D341Med (cell line): ENCODE measurements around the gene MAP3K9.

Source experiments
- DNase-seq: peaks from one replicate; pipeline ENCODE4 v3.0.0; 2012; ENCODE audit warnings: low spot score

The MAP3K9 gene

GRCh38 chr14:70821584-70822529 is 12.5 kb upstream of the MAP3K9 start:
- DNase-seq = peak; percentile 87

DNA sequence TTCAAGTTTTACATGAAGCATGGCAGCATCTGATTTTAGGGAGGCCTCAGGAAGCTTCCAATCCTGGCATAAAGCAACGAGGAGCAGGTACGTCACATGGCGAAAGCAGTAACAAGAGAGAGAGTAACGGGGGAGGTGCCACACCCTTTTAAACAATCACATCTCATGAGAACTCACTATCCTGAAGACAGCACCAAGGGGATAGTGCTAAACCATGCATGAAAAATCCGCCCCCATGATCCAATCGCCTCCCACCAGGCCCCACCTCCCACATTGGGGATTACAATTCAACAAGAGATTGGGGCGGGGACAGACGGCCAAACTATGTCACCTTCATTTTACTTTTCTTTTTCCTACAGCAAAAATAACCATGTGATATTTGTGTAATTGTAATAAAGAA is 7.2 kb upstream of the MAP3K9 start:
- no peak for DNase-seq

DNA sequence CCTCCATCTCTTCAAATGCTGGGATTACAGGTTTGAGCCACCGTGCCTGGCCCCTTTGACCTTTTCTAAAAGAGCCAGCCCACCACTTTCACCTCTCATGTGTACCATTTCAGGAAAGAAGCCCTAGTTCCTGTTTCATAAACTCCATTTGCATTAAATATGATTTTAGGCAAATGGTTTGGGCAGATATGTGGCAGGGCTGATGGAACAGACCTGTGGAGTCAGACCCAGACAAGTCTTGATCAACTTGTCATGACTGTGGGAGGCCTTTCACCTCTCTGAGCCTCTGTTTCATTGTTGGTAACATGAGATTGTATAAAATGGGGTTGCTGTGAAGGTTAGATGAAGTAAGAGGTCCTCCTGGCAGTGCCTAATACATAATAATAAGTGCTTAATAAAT is 5.2 kb upstream of the MAP3K9 start:
- no peak for DNase-seq

- DNase-seq = no peak
These were observed 3.0 kb upstream of the MAP3K9 start for GRCh38 chr14:70812124-70812818.

DNA sequence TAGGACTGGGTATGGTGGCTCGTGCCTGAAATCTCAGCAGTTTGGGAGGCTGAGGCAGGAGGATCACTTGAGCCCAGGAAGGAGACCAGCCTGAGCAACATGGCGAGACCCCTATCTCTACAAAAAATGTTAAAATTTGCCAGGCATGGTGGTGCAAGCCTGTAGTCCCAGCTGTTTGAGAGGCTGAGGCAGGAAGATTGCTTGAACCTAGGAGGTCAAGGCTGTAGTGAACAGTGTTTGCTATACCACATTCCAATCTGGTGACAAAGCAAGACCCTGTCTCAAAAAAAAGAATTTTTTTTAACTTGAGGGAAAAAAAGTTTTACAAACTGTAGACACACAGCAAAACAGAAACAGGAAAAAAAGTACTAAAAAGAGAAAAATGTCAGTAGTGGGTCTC is 2.3 kb upstream of the MAP3K9 start:
- DNase-seq = no peak

DNA sequence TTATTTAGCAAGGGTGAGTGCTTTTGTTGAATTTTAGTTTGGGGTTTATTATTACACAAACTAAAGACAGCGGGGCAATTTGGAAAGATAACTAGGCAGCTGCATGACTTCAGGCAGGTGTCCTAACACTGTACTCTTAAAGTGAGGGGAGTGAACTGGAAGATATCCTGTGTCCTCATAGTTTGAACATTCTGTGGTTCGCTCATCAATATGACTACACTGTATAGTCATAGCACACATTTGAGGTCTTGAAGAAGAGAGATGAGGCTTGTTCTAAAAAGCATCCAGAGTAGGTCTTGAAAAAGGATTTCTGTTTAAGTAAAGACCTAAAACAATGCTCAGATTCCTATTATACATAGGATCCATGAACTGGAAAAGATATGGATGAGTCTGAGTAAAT is 1.7 kb upstream of the MAP3K9 start:
- no peak for DNase-seq

DNA sequence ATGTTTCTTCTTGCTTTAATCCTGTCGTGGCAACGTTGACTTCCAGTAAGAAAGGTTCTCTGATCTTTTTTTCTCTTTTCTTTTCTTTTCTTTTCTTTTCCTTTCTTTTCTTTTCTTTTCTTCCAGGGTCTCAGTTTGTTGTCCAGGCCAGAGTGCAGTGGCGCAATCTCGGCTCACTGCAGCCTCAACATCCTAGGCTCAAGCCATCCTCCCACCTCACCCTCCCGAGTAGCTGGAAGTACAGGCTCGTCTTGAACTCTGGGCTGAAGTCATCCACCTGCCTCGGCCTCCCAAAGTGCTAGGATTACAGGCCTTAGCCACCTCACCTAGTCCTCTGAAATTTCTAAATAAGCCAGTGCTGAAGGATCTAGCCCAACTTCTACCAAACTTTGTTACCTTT is 1.3 kb upstream of the MAP3K9 start:
- DNase-seq = no peak

DNA sequence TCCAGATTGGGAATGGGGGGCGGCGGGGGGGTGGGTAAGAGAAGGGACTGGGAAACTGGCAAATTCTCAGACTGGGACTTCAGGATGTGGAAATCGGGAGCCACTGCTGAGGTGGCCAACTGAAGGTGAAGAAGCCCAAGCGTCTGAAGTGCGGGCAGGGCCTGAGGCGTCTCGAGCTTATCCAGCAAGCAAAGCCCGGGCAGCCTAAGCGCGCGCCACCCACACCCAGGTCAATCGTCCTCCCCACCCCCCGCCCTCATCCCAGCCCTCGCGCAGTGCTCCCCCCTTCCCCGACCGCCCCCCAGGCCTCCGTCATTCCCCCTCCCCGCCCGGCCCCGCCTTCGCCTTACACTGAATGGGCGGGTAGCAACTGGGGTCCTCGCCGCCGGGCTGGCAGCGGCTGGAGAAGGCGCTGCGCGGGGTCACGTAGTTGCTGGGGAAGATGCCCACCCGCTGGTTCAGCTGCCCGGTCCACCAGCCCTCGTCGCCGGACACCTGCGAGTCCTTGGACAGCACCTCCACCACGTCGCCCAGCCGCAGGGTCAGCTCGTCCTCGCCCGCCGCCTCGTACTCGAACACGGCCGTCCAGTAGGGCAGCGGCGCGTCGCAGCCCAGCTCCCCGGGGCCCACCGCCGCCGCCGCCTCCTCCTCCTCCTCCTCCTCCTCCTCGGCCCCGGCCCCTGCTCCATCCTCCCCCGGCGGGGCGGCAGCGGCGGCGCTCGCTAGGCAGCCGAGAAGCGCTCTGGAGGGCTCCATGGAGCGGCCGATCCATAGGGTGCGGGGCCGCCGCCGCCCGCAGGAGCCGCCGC is 693 bp downstream of the MAP3K9 start:
- DNase-seq = peak; percentile 67

- peak; percentile 60 for DNase-seq
These were observed 1.4 kb downstream of the MAP3K9 start for GRCh38 chr14:70807898-70808415.

GRCh38 chr14:70804556-70805162 is 4.7 kb downstream of the MAP3K9 start:
- no peak for DNase-seq

DNA sequence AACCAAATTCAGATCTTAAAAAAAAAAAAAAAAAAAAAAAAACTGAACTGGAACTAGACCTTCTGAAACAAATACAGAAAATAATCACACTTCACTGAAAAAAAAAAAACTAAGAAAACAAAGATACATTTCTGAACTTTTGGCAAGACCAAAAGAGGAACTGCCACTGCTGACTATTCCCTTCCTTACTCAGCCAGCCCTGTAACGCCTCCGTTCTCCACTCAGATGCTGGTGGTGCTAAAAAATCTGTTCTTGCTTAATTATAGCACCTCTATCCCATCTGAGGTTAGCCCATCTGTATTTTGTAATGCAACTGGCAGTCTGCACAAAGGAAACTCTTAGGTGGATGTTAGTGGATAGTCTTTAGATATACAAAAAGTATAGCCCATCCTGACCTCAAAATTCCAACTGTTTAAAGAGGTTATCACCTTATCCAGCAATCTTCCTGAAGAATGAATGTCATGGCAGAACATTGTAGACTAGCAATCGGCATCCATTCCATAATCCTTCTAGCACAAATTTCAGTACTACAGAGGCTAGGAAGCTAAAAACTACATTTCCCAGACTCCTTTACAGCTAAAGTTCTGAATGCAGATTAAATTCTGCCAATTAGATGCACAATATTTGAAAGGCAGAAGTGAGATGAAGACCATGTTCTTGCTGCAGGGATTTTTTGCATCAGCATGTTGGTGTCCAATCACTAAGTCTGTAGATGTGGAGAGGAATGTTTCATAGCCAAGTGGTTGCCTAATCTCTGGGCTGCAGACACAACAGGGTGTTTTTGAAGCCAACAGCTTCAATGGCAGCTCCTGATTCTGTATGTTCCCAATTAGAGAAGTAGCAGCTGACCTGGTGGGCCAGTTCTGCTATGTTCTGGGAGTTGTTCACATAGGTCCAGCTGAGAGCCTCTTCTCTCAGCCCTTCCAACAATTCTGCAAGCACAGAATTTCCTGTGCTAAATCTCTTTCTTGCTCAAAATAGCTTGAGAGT is 5.7 kb downstream of the MAP3K9 start:
- no peak for DNase-seq

GRCh38 chr14:70802379-70802778 is 6.9 kb downstream of the MAP3K9 start:
- no peak for DNase-seq

GRCh38 chr14:70801836-70802235 is 7.5 kb downstream of the MAP3K9 start:
- DNase-seq = no peak

DNA sequence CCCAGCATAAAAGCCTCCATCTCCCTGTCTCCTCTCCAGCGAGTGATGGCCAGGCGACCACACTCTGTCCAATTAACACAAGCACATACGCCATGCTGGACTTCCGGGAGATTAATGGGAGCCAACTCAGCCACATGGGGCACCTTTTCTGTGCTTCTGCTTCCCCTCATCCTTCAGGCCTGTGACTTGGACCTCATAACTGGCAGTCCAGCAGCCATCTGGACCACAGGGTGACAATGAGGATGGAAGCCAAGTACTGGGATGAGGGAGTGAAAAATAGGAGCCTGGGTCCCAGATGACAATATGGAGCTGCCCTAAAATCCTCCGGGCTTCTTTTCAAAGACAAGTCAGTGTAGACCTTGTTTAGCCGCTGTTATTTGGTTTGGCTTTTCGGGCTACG is 12.8 kb downstream of the MAP3K9 start:
- no peak for DNase-seq

- DNase-seq = no peak
These were observed 15.0 kb downstream of the MAP3K9 start for GRCh38 chr14:70794294-70794693.

DNA sequence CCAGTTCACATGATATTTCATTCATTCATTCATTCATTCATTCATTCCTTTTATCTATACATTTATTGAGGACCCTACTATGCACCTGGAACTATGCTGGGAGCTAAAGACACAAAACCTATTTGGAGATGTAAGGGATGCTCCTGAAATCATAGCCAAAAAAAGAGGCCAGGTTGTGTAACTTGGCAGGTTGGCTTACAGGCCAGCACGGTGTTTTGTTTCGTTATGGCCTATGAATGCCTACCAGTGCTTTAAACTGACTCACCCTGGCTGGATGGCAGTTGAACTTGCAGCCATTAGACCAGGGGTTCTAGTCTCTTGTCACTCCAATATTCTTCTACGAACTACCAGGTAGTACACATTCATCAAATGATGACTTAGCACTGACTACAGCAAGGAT is 15.7 kb downstream of the MAP3K9 start:
- no peak for DNase-seq

DNA sequence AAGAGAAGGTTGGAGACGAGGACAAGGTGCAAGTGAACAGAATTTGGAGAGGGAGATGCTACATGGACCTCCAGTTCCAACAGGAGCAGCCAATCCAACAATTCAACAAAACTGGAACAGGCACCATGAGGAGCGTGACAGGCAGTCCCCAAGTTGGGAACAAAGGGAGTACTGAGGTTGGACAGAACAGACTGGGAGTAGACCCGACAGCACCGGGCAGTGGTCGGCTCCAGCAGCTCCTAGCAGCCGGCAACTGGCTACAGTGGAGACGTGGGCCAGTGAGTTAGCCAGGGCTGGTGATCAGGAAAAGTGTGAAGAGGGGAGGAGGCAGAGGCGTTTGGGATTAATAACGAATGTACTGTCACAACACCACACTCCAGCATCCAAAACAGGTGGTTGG is 16.4 kb downstream of the MAP3K9 start:
- peak; percentile 56 for DNase-seq

DNA sequence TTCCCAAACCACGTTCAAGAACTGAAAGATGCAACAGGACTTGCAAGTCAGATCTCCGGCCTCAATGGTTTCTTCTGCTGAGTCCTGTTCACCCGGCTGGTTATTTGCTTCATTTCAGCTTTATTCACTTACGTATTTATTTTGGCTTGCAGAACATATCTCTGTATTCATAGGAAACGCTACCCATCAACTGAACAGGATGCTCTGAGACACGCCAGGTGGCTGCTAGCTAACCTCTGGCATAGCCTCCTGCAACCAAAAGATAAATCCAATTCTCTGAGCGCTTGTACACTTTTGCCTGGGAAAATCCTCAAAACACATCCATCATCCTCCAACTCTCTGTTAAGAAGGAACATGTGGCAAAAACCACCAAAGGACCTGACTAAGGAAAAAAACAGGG is 17.3 kb downstream of the MAP3K9 start:
- no peak for DNase-seq

DNA sequence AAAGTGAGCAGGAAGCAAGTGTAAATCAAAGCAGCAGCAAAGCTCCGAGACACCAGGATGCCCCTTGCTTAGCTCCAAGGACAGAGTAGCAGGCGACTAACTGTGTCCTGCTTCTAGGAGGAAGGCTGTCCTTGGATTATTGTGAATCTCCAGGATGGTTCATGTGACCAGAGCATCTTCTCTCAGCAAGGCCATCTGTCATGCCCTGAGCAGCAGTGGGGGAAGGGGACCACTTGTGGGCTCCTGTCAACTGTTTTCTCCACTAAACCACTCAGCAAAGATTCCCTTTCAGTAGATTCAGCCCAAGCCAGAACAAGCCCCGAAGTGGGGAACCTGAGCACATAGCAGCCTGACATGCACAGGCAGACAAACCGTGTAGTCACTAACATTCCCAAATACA is 19.4 kb downstream of the MAP3K9 start:
- no peak for DNase-seq

- no peak for DNase-seq
These were observed 20.0 kb downstream of the MAP3K9 start for GRCh38 chr14:70789361-70789760.

GRCh38 chr14:70788898-70789297 is 20.4 kb downstream of the MAP3K9 start:
- no peak for DNase-seq
